Peyer's patch (tissue), 4 donors: ENCODE data around the gene AKR1C4.

Experiments used
- CTCF ChIP-seq, 6 experiments: fragments of 450-650 bp in 4 of 6; fragments of 200-600 bp in 2 of 6; sonication (generic) in 1 of 6; IDR thresholded peaks; one replicate each; pipeline ENCODE4 v1.5.1; 2017 to 2019; ENCODE audit warnings: antibody characterized with exemption in 6 of 6, mild to moderate bottlenecking in 3 of 6, moderate library complexity in 1 of 6
- POLR2A ChIP-seq, 2 donors: fragments of 450-650 bp; IDR thresholded peaks; one replicate each; pipeline ENCODE4 v1.5.1; 2017; ENCODE audit warnings: antibody characterized with exemption in 2 of 2, mild to moderate bottlenecking in 2 of 2, moderate library complexity in 2 of 2

GRCh38 chr10:5234106-5234860, 37.6 kb downstream of the AKR1C4 start:
- TF ChIP-seq POLR2A (IDR thresholded peaks at IDR 0.05) (no peak), CTCF (IDR thresholded peaks at IDR 0.05) (no peak)
